GM12891 (cell line): ENCODE data around the gene ANKRD45.

Experiments
- PAX5 ChIP-seq: IDR thresholded peaks from 2 replicates; pipeline ENCODE4 v1.6.1; 2011; ENCODE audit warnings: low read length, moderate library complexity, mild to moderate bottlenecking; ENCODE audit not compliant: insufficient read depth, severe bottlenecking
- POLR2A ChIP-seq: IDR thresholded peaks from 2 replicates; pipeline ENCODE4 v1.6.1; 2011; ENCODE audit warnings: low read depth, low read length, control low read depth
- POLR2AphosphoS5 ChIP-seq: IDR thresholded peaks from 2 replicates; pipeline ENCODE4 v1.6.1; 2011; ENCODE audit warnings: low read depth, low read length, control low read depth
- POU2F2 ChIP-seq: IDR thresholded peaks from 2 replicates; pipeline ENCODE4 v1.6.1; 2011; ENCODE audit warnings: low read depth, mild to moderate bottlenecking, control low read depth, low read length, moderate library complexity
- SPI1 ChIP-seq: IDR thresholded peaks from 2 replicates; pipeline ENCODE4 v1.6.1; 2011; ENCODE audit warnings: low read depth, low read length, control low read depth
- TAF1 ChIP-seq: IDR thresholded peaks from 2 replicates; pipeline ENCODE4 v1.6.1; 2011; ENCODE audit warnings: low read depth, low read length, control low read depth

DNA sequence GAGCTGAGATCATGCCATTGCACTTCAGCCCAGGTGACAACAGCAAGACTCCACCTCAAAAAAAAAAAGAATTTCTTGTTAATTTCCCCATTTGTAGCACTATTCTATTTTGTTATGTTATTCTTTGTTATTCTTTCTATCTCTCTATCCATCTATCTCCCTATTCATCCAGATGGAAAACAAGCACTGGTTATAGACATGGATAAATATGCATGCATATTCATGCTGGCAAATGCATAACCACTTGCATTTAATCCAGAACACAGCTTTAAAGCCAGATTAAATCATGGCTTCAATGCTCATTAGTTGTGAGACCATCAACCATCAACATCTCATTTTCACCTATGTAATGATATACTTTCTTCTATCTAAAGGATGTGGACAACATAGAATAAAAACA lies 23.6 kb upstream of the ANKRD45 start:
- no peak for TF ChIP-seq POLR2A
- no peak for TF ChIP-seq TAF1
- TF ChIP-seq POU2F2 = no peak
- no peak for TF ChIP-seq POLR2AphosphoS5
- no peak for TF ChIP-seq SPI1
- TF ChIP-seq PAX5 = no peak
